ENCODE measurements around the gene HTR3B. TPM values are rescaled to one million over a fixed set of nuclear protein-coding genes. Genes with fewer than 3 reads are reported as not detected.

HTR3B gene
- polyA plus RNA-seq, 1 of the 3 experiments (the other 2 are of a cell fraction): not detected

- Histone ChIP-seq H2AFZ (ENCODE audit: low read depth) (no peak overlapping the region), H3K9ac (no peak overlapping the region), H3K36me3 (replicated peaks in 1 of 2; ENCODE audit: control insufficient read depth in 1 of 2, insufficient read depth in 2 of 2, low read length in 1 of 2) (no peaks in the 10 kb centered on the region), H3F3A (replicated peaks; ENCODE audit: insufficient read depth) (no peaks in the 10 kb centered on the region), H3K79me2 (ENCODE audit: insufficient read depth) (no peaks in the 10 kb centered on the region), H3K9me2 (no peaks in the 10 kb centered on the region), H3K4me3 (ENCODE audit: low read depth in 2 of 2, low read length in 1 of 2) (no peak overlapping the region), H4K20me1 (ENCODE audit: insufficient read depth) (no peaks in the 10 kb centered on the region), H3K27me3 (ENCODE audit: insufficient read depth) (no peaks in the 10 kb centered on the region; the same call in 1 of the 2 replicates), H3K27ac (ENCODE audit: low read depth in 2 of 2, low read length in 1 of 2) (no peak overlapping the region), H3K4me1 (ENCODE audit: control insufficient read depth in 1 of 2, insufficient read depth in 2 of 2, low read depth in 1 of 2, low read length in 1 of 2) (no peaks in the 10 kb centered on the region; a peak in 2 of 4 replicates), H3K4me2 (no peak overlapping the region), H3K9me3 (no peaks in the 10 kb centered on the region)
- DNase-seq: no peak
- 62% methylated on average over 2 of the region's 2 CpGs for WGBS (ENCODE audit: low lambda C conversion rate)
- ChIA-PET CTCF (interaction anchor here (1.0 to 6.4 kb wide), 7 partner anchors 10 to 600 kb away, joined by 3 to 61 read pairs (median 9); no protein-coding TSS in a partner anchor), POLR2A (no interaction called here)
- TF ChIP-seq IRF3 (IDR thresholded peaks at IDR 0.05; ENCODE audit: low read depth, low read length) (no peak), PBX3 (IDR thresholded peaks at IDR 0.05) (no peak), REST (IDR thresholded peaks at IDR 0.05; ENCODE audit: low read depth, low read length) (no peak)
Observed at GRCh38 chr11:113906516-113906915, 1.9 kb downstream of the HTR3B start.

GRCh38 chr11:113907152-113907551 is 2.6 kb downstream of the HTR3B start:
- H3K79me2 ChIP-seq (ENCODE audit: insufficient read depth): no peaks in the 10 kb centered on the region
- no peaks in the 10 kb centered on the region; a peak in 2 of 4 replicates for H3K4me1 ChIP-seq (ENCODE audit: control insufficient read depth in 1 of 2, insufficient read depth in 2 of 2, low read depth in 1 of 2, low read length in 1 of 2)
- ChIA-PET CTCF (interaction anchor here (1.0 to 6.4 kb wide), 7 partner anchors 11 to 601 kb away, joined by 3 to 61 read pairs (median 9); no protein-coding TSS in a partner anchor), POLR2A (no interaction called here)
- DNase-seq: no peak
- H3K27ac ChIP-seq (ENCODE audit: low read depth in 2 of 2, low read length in 1 of 2): no peak overlapping the region
- no peak overlapping the region for H3K4me2 ChIP-seq
- H3K27me3 ChIP-seq (ENCODE audit: insufficient read depth): no peaks in the 10 kb centered on the region; the same call in 1 of the 2 replicates
- 0% methylated on average over 1 of the region's 1 CpG for WGBS (ENCODE audit: low lambda C conversion rate)
- no peaks in the 10 kb centered on the region for H3K9me3 ChIP-seq
- no peak overlapping the region for H3K9ac ChIP-seq
- H3F3A ChIP-seq (replicated peaks; ENCODE audit: insufficient read depth): no peaks in the 10 kb centered on the region
- H3K4me3 ChIP-seq (ENCODE audit: low read depth in 2 of 2, low read length in 1 of 2): no peak overlapping the region
- H2AFZ ChIP-seq (ENCODE audit: low read depth): no peak overlapping the region
- TF ChIP-seq CTCF (IDR thresholded peaks at IDR 0.05): no peak
- H3K9me2 ChIP-seq: no peaks in the 10 kb centered on the region
- no peaks in the 10 kb centered on the region for H3K36me3 ChIP-seq (replicated peaks in 1 of 2; ENCODE audit: control insufficient read depth in 1 of 2, insufficient read depth in 2 of 2, low read length in 1 of 2)
- no peaks in the 10 kb centered on the region for H4K20me1 ChIP-seq (ENCODE audit: insufficient read depth)
